GM19467 (cell line): Measurements from ENCODE around the gene KRT5.
"Not testable (repeated sequence)": the region's sequence is repeated elsewhere in the genome, so short reads cannot be mapped to it uniquely, and the experiment has no call there.

Experiments
- ATAC-seq: cut with Tn5 transposase; IDR thresholded peaks from one replicate; pipeline ENCODE4 v1.9.1; 2021; ENCODE audit warnings: mild to moderate bottlenecking, moderate library complexity; ENCODE audit not compliant: unreplicated experiment

KRT5 gene

DNA sequence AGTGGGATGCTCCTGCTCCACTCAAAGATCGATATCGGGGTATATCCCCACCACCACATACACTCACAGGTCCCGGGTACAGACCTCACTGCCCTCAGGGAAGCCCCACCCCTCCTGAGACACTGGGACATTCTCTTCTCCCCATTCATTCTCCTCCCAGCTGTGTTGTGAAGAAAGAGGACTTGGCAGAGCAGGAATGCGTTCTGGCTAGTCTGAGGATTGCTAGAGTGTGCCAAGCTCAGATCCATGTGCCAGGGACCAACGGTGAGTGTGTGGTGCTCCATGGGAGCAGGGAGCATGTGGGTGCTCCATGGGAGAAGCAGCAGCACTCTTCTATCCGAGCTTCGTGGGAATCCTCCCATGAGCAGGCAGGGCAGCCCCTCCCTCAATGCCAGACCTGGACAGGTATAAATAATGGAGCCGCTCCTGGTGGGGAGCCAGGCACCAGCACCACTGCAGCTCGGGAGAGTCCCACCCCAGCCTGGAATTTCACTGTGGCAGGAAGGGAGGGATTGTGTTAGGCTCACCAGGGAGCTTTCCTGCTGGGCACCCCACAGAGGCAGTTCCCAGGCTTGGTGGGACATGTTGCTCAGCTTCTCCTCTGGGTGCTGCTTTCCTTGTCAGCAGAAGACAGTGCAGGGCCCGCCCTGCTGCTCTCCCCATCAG is 2.3 kb upstream of the KRT5 start:
- ATAC-seq = no peak

GRCh38 chr12:52521568-52522266 is 1.5 kb upstream of the KRT5 start:
- no peak for ATAC-seq

- ATAC-seq = no peak
Measured at GRCh38 chr12:52521175-52521567, 977 bp upstream of the KRT5 start.

DNA sequence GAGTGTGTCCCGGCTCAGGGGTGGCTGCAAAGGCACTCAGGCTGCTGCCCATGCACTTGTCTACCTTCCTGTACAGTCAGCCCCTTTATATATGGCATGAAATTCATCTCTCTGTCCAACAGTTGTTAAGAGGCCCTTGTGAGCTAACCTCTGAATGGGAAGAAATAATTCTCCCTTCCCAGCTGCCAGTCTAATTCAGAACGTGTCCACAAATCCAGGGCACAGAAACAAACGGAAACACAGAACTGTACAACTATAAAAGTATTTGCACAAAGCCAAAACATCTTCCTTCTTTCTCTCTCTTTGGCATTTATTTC is 849 bp downstream of the KRT5 start:
- no peak for ATAC-seq

DNA sequence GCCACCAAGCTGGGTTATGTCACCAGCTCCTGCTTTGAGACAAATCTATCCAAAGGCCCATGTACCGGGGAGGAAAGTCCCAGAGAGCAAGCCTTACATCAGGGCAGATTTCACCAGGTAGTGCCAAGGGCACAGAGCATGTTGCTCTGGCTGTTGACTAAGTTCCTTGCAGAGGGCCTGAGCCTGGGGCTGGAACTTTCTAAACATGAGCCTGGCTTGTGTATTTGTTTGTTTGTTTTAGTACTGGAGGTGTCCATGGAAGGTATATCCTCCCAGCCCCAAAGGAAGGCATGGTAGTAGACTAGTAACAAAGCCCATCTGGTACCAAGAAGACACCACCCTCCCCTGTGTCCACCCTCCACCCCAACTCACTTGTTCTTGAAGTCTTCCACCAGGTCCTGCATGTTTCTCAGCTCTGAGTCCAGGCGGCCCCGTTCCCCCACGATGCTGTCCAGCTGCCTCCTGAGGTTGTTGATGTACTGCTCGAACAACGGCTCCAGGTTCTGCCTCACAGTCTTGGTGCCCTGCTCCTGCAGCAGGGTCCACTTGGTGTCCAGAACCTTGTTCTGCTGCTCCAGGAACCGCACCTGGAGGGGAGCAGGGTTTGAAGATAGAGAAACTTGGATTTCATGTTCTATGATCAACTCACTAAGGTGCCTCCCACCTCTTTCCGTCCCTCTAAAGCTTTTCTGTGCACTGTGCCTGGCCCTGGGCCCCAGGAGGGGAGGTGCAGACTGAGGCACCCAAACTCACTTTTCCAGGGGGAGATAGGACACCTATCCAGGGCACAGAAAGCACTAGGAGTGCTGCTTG is 1.4 kb downstream of the KRT5 start:
- no peak for ATAC-seq

GRCh38 chr12:52517888-52518287 is 2.3 kb downstream of the KRT5 start:
- no peak for ATAC-seq

DNA sequence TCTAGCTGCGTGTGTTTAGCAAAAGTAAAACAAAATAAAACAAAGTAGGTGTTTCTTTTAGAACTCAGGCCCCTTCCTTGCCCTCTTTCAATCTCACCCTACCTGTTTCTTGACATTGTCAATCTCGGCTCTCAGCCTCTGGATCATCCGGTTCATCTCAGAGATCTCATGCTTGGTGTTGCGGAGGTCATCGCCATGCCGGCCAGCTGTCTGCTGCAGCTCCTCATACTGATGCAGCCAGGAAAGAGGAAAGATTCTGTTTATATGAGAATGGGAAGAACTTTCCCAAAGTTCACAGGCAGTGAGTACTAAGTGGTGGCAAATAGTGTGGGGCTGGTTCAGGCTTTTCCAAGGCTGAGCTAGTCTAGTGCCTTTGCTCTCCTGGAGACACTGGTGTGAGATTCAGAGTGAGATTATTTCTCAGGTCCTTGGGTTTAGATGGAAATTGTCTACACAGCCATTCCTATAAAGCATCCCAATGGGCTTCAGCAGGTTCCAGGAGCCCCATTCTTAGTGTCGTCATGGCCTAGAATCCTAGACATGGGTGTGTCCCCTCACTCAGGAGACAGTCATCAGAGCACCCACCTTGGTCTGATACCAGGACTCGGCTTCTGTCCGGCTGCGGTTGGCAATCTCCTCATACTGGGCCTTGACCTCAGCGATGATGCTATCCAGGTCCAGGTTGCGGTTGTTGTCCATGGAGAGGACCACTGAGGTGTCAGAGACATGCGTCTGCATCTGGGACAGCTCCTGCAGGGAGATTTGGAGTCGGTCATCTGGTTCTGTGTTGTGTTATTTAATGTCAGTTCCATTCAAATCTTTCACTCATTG is 3.0 kb downstream of the KRT5 start:
- no peak for ATAC-seq

GRCh38 chr12:52515927-52516831 is 4.0 kb downstream of the KRT5 start:
- no peak for ATAC-seq

DNA sequence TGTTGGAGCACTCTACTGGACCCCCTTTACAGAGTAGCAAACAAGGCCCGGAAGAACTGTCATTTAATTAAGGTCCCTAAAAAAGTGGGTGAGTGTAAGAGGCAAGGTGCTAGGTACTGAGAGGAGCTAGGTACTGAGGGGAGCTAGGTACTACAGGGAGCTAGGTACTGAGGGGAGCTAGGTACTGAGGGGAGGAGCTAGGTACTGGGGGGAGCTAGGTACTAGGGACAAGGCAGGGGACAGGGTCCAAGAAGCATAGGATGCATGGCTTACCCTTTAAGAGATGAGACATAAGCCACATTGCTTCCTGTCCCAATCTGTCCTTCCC is 4.9 kb downstream of the KRT5 start:
- ATAC-seq = no peak

DNA sequence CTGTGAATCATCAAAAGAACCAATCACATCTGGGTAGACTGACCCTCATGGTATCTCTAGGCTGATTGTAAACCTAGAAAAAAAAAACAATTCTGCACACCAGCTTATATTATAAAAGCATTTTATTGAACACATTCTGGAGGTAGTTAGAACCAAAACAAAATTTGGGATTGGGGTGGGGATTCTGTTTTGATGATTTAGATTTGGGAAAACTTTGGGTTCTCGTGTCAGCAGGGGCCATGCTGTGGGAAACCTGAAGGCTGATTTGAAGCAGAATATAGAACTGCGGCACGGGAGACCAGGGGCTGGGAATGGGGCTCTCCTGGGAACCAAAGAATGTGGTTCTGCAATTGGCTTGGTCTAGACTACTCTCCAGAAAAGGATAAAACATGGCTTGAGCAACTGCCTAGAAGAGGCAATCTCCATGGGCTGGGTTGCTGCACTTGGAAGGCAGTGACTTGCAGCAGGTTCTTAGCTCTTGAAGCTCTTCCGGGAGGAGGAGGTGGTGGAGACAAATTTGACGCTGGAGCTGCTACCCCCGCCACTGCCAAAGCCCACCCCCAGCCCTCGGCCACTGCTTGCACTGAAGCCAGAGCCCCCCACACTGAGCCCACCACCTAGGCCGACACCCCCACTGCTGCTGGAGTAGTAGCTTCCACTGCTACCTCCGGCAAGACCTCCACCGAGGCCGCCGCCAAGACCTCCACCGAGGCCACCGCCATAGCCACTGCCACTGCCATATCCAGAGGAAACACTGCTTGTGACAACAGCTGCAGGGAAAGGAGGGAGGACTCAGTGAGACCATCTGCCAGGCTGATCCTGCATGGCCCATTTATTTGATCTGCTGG is 5.5 kb downstream of the KRT5 start:
- no peak for ATAC-seq

DNA sequence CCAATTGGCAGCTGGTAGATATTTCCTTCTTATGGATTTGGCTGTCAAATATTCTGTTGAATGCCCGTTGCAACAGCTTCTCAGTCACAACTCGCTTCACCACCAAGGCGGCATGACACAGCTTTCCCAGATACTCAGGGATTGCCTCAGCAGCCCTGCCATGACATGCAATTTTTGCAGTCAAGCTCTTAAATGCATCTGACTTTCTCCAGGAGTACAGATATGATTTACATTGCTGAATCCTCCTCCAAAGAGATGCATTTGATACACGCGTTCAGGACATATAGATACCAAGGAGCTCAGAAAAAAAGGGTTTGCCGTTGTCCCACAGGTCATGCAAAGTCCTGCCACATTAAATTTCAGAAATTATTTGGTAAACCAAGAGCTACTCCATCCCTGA is 6.5 kb downstream of the KRT5 start:
- no peak for ATAC-seq

GRCh38 chr12:52508211-52508610 is 12.0 kb downstream of the KRT5 start:
- ATAC-seq = no peak

DNA sequence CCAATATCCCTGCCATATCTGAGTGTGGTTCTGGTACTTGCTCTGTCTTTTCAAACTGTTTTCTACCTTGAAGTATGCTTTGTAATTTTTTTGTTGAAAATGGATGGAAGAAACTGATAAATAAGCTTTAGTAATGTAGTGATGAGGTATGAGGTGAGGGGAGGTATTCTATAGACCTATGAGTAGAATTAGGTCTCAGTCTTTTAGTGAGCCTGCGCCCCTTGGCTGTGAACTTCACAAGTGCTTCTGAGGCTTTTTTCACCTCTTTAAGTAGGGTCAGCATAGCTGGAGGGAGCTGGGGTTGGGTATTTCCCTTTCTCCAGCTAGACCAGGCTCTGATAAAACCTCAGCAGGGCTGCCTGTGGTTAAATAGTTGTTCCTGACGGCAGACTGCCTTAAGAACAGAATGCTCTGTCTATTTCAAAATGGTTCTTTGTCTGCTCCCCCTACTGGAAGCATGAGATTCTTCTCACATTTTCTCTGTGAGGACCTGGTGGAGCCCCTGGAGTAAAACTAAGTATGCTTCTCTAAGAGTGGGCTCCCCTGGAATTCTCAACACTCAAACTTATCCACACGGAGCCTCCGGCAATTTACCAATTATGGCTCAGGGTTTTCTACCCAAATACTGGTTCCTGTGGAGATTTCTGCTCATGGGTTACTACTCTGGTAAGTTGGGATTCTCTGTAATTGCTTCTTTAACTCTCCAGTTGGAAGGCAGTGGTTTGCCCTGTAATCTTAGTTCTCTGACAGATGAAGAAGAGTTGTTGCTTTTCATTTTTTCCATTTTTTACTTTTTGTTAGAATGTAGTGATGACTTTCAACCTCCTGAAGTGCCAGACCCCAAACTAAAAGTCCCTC is 13.1 kb downstream of the KRT5 start:
- ATAC-seq = no peak

GRCh38 chr12:52502877-52503276 is 17.3 kb downstream of the KRT5 start:
- ATAC-seq = no peak

GRCh38 chr12:52501490-52501889 is 18.7 kb downstream of the KRT5 start:
- no peak for ATAC-seq

DNA sequence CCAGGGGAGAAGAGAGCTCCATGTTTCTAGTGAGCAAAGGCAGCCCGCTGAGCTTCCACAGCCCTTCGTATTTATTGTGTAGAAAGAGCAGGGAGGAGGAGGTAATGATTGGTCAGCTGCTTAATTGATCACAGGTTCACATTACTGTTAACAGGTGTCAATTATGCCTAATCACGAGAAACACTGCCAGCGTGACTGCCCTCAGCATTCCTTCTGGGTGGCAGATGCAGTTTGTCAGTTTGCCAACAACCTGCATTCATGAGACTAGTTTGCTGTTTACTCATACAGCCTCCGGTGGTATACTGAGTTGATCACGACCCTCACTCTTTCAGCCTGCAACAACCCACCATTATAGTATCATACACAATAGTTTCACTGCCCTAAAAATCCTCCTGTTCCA is 19.6 kb downstream of the KRT5 start:
- ATAC-seq = not testable (repeated sequence)

GRCh38 chr12:52499806-52500560 is 20.2 kb downstream of the KRT5 start:
- no peak for ATAC-seq

- no peak for ATAC-seq
Measured at GRCh38 chr12:52498946-52499345, 21.2 kb downstream of the KRT5 start.
